Smooth muscle cell (in vitro differentiated cells): ENCODE measurements around the gene CD22. TPM values are rescaled to one million over a fixed set of nuclear protein-coding genes. Genes with fewer than 3 reads are reported as not detected.

ENCODE experiments used
- DNase-seq: peaks from one replicate; lab custom pipeline; 2025; ENCODE audit not compliant: unreplicated experiment; lab: John Stamatoyannopoulos, UW
- H2AFZ ChIP-seq: fragments of 200-600 bp; sonication (generic); 2 replicates; pipeline ENCODE4 v1.6.0; 2016; ENCODE audit warnings: antibody characterized with exemption, low read depth, mild to moderate bottlenecking
- H3F3A ChIP-seq: fragments of 200-600 bp; sonication (generic); 2 replicates; pipeline ENCODE4 v1.6.0; 2017; ENCODE audit warnings: antibody characterized with exemption, low read depth
- H3K27ac ChIP-seq: fragments of 200-600 bp; sonication (generic); 2 replicates; pipeline ENCODE4 v1.5.1; 2016; ENCODE audit warnings: low read depth, mild to moderate bottlenecking
- H3K27me3 ChIP-seq: fragments of 200-600 bp; sonication (generic); 2 replicates; pipeline ENCODE4 v1.6.1; 2016; ENCODE audit warnings: low read depth, mild to moderate bottlenecking
- H3K36me3 ChIP-seq: fragments of 200-600 bp; sonication (generic); 2 replicates; pipeline ENCODE4 v1.5.1; 2016; ENCODE audit warnings: low read depth
- H3K4me1 ChIP-seq: fragments of 200-600 bp; sonication (generic); 2 replicates; pipeline ENCODE4 v1.5.1; 2016; ENCODE audit warnings: low read depth
- H3K4me2 ChIP-seq: fragments of 200-600 bp; sonication (generic); 2 replicates; pipeline ENCODE4 v1.6.0; 2016; ENCODE audit warnings: mild to moderate bottlenecking
- H3K4me3 ChIP-seq: fragments of 200-600 bp; sonication (generic); 2 replicates; pipeline ENCODE4 v1.5.1; 2016; ENCODE audit warnings: mild to moderate bottlenecking
- H3K79me2 ChIP-seq: fragments of 200-600 bp; sonication (generic); 2 replicates; pipeline ENCODE4 v1.6.0; 2016; ENCODE audit warnings: low read depth, mild to moderate bottlenecking
- H3K9ac ChIP-seq: fragments of 200-600 bp; sonication (generic); 2 replicates; pipeline ENCODE4 v1.6.0; 2016; ENCODE audit warnings: low read depth
- H3K9me3 ChIP-seq: fragments of 200-600 bp; sonication (generic); replicated peaks from 2 replicates; pipeline ENCODE4 v1.5.1; 2016; ENCODE audit warnings: low read depth
- H4K20me1 ChIP-seq: fragments of 200-600 bp; sonication (generic); 2 replicates; pipeline ENCODE4 v1.6.0; 2016; ENCODE audit warnings: low read depth
- CTCF ChIP-seq: fragments of 200-600 bp; sonication (generic); IDR thresholded peaks from 2 replicates; pipeline ENCODE4 v1.5.1; 2017; ENCODE audit warnings: borderline replicate concordance, mild to moderate bottlenecking, antibody characterized with exemption; ENCODE audit not compliant: insufficient read depth, poor library complexity, severe bottlenecking
- WGBS: methylation state at CpG from one replicate; pipeline ENCODE4 v1.1.7; 2016; ENCODE audit warnings: low lambda C conversion rate; 5-methylcytosine and 5-hydroxymethylcytosine counted together
- polyA plus RNA-seq: library from polyadenylated mRNA; unstranded; fragments of >200 nt; fragmentation: Nextera tagmentation; extraction: Ambion mirVana; gene quantifications from 2 replicates; pipeline ENCODE4 v1.2.1, GENCODE V29; 2016
- total RNA-seq: library from RNA; depleted of rRNA; stranded (reverse); fragments of >200 nt; gene quantifications from 2 replicates; pipeline ENCODE4 v1.2.3, GENCODE V29; 2014

Gene CD22
- total and polyA plus RNA-seq, 2 experiments from 2014 or later: not detected

DNA sequence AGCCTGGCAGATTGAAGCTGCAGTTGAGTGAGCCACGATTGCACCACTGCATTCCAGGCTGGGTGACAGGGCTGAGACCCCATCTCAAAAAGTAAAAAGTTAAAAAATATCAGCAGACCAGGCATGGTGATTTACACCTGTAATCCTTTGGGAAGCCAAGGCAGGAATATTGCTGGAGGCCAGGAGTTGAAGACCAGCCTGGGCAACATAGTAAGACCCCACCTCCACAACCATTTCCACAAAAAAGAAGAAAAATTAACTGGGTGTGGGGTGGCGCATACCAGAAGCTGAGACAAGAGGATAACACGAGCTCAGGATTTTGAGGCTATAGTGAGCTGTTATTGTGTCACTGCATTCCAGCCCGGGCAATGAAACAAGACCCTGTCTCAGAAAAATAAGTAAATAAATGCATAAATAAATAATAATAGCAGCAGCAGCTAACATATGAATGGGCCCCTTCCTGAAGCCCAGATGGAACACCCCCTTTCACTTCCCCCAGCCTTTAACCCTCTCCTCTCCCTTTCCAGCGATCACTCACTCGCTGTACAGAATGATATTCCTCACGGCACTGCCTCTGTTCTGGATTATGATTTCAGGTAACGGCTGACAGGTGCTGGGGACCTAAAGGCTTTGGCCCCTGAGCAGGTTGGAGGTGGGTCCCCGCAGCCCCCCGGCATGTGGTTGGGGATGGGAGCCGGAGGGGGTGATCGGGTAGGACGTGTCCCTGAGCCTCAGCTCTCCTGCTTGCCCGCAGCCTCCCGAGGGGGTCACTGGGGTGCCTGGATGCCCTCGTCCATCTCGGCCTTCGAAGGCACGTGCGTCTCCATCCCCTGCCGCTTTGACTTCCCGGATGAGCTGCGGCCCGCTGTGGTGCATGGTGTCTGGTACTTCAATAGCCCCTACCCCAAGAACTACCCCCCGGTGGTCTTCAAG, 33.9 kb upstream of the CD22 start:
- Histone ChIP-seq H3K9ac (no peak overlapping the region), H3K4me3 (no peak overlapping the region), H3K27me3 (no peaks in the 10 kb centered on the region), H2AFZ (no peak overlapping the region), H3K9me3 (no peaks in the 10 kb centered on the region), H3K36me3 (no peaks in the 10 kb centered on the region), H3K4me1 (no peaks in the 10 kb centered on the region), H3F3A (no peaks in the 10 kb centered on the region), H3K27ac (no peak overlapping the region), H4K20me1 (no peaks in the 10 kb centered on the region), H3K79me2 (no peaks in the 10 kb centered on the region), H3K4me2 (no peak overlapping the region)
- DNase-seq: no peak
- no peak for TF ChIP-seq CTCF
- 85% methylated on average over 25 of the region's 25 CpGs for WGBS

GRCh38 chr19:35295792-35296462, 33.1 kb upstream of the CD22 start:
- Histone ChIP-seq H3K4me3 (no peak overlapping the region), H3K4me1 (no peaks in the 10 kb centered on the region), H2AFZ (no peak overlapping the region), H3K9ac (no peak overlapping the region), H4K20me1 (no peaks in the 10 kb centered on the region), H3K36me3 (no peaks in the 10 kb centered on the region), H3F3A (no peaks in the 10 kb centered on the region), H3K27ac (no peak overlapping the region), H3K9me3 (no peaks in the 10 kb centered on the region), H3K79me2 (no peaks in the 10 kb centered on the region), H3K27me3 (no peaks in the 10 kb centered on the region), H3K4me2 (no peak overlapping the region)
- 71% methylated on average over 24 of the region's 24 CpGs for whole genome bisulfite sequencing
- DNase-seq: no peak
- no peak for TF ChIP-seq CTCF

DNA sequence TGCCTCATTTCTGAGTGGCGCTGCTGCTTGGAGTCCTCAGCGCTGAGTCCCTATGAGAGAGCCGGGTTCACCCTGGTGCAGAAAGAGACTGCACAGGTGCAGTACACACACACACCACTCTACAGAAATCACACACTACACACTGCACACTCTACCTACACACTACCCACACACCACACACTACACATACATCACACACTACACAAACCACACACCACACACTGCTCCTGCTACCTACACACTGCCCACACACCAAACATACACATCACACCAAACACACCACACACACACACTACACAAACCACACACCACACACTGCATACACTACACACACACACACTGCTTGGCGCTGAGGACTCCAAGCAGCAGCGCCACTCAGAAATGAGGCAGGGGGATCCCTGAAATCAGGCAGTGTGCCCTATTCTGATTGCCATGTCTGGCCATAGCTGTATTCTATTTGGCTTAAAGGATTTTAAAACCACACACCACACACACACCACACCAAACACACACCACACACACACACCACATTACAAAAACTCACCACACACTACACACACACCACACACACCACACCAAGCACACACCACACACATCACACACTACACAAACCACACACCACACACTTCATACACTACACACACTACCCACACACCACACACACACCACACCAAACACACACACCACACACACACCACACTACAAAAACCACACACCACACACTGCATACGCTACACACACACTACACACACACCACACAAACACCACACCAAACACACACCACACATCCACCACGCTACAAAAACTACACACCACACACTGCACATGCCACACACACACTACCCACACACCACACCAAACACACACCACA, 32.1 kb upstream of the CD22 start:
- no peak overlapping the region for H2AFZ ChIP-seq

More for the DNA sequence above, 32.1 kb upstream of the CD22 start:
- TF ChIP-seq CTCF: no peak
- H3K27me3 ChIP-seq: no peaks in the 10 kb centered on the region
- WGBS: 98% methylated on average over 7 of the region's 7 CpGs
- no peak overlapping the region for H3K27ac ChIP-seq
- H3K79me2 ChIP-seq: no peaks in the 10 kb centered on the region
- H3K36me3 ChIP-seq: no peaks in the 10 kb centered on the region
- H3K4me1 ChIP-seq: no peaks in the 10 kb centered on the region
- no peak for DNase-seq
- H4K20me1 ChIP-seq: no peaks in the 10 kb centered on the region
- no peak overlapping the region for H3K9ac ChIP-seq
- H3F3A ChIP-seq: no peaks in the 10 kb centered on the region
- H3K9me3 ChIP-seq: no peaks in the 10 kb centered on the region
- no peak overlapping the region for H3K4me2 ChIP-seq
- no peak overlapping the region for H3K4me3 ChIP-seq
